Uterus (tissue), 2 donors: ENCODE measurements around the gene CD86.

Experiments
- CTCF ChIP-seq, 4 experiments: fragments of 200-600 bp in 2 of 4; fragments of 450-650 bp in 2 of 4; sonication (generic) in 2 of 4; IDR thresholded peaks; one replicate each; pipeline ENCODE4 v1.5.1; 2016 to 2019; ENCODE audit warnings: antibody characterized with exemption in 4 of 4, mild to moderate bottlenecking in 2 of 4, moderate library complexity in 1 of 4
- POLR2A ChIP-seq, 2 donors: fragments of 450-650 bp; IDR thresholded peaks; one replicate each; pipeline ENCODE4 v1.6.1; 2016; ENCODE audit warnings: antibody characterized with exemption in 2 of 2, mild to moderate bottlenecking in 1 of 2, moderate library complexity in 1 of 2

GRCh38 chr3:122014741-122015140 lies 40.4 kb upstream of the CD86 start:
- TF ChIP-seq CTCF (IDR thresholded peaks at IDR 0.05), result no peak
- TF ChIP-seq POLR2A (IDR thresholded peaks at IDR 0.05), result no peak
